AG09309 (cell line): Measurements from ENCODE around the gene BLMH.
A peak's percentile ranks its signal among the peaks of the same experiment; 100 is the strongest.
"Not testable (repeated sequence)": the region's sequence is repeated elsewhere in the genome, so short reads cannot be mapped to it uniquely, and the experiment has no call there.

ENCODE experiments used
- DNase-seq: peaks from one replicate; pipeline ENCODE4 v3.0.0-alpha.2; 2010; ENCODE audit warnings: low read depth
- H3K4me3 ChIP-seq: 2 replicates; pipeline ENCODE4 v1.5.1; 2011; ENCODE audit warnings: mild to moderate bottlenecking, low read depth, low read length, moderate library complexity; ENCODE audit not compliant: control insufficient read depth
- TF ChIP-seq, protein P1 (sequence below): IDR thresholded peaks from 2 replicates; pipeline ENCODE4 v1.5.1; 2011; ENCODE audit warnings: mild to moderate bottlenecking, low read depth, low read length, inconsistent platforms; ENCODE audit not compliant: insufficient read depth, control insufficient read depth; ENCODE audit errors: missing control alignments

The BLMH gene

DNA sequence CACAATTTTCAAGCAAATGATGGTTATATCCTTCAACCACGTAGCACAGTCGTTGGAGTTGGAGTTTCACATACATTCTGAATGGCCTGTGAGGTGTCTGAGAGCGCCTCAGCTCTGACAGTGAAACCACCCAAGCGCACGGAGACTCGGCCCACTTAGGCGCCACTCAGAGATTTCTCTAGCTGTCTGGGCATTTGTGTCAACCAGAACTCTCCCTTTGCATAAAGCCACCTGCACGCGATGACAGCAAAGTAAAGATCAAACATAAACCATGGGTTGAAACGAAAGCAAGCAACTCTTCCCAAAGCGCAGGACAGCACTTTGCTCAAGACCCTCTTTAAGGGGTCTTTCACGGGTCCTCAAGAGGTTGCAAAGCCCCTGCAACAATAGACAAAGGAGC is 56.8 kb downstream of the BLMH start:
- DNase-seq = no peak
- no peak overlapping the region; the same call in 1 of the 2 replicates for H3K4me3 ChIP-seq
- TF ChIP-seq, protein P1, sequence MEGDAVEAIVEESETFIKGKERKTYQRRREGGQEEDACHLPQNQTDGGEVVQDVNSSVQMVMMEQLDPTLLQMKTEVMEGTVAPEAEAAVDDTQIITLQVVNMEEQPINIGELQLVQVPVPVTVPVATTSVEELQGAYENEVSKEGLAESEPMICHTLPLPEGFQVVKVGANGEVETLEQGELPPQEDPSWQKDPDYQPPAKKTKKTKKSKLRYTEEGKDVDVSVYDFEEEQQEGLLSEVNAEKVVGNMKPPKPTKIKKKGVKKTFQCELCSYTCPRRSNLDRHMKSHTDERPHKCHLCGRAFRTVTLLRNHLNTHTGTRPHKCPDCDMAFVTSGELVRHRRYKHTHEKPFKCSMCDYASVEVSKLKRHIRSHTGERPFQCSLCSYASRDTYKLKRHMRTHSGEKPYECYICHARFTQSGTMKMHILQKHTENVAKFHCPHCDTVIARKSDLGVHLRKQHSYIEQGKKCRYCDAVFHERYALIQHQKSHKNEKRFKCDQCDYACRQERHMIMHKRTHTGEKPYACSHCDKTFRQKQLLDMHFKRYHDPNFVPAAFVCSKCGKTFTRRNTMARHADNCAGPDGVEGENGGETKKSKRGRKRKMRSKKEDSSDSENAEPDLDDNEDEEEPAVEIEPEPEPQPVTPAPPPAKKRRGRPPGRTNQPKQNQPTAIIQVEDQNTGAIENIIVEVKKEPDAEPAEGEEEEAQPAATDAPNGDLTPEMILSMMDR = no peak

DNA sequence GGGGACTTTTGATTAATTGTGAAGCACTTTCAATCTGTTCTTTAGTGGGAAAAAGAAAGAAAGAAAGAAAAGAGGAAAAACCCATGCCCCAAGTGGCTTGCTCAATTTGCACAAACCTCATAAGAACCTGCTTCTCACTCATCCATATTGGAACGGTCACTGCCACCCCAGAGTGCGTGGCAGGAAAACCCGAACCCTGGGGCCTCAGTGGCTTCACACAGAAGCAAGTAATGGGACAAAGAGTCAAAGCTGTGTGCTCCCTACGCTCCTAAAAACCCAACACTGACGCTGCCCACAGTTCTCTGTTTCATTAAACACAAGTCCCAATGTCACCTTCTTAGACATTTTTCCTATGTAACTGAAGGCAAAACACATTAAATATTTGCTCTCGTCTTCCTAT is 57.4 kb downstream of the BLMH start:
- DNase-seq = no peak
- H3K4me3 ChIP-seq = no peak overlapping the region
- TF ChIP-seq, protein P1 = no peak

DNA sequence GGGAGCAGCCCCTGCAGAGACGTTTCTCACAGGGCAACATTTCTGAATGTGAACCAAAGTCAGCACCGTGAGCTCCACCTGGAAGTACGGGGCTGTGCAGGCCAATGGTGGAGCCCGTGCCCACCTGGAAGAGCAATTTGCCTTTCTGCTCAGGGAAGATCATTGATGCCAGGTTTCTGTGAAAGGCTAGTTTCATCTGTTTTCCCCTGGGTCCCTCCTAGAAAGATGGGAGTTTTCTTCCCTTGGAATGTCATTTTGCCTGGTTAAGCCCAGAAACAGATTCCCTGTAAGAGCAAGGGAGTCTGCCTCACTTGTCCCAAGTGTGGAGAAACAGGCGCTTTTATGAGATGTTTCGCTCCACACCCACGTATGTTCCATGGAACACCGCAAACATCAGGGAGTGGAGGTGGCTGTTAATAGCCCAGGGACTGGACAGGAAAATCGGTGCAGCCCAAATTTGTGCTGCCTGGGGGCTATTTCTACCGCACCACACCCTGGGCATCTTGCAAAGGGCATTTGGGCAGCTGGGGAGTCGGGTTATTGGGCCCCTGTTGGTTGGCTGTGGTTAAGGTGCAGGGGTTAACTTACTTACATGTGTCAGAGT is 58.8 kb downstream of the BLMH start:
- H3K4me3 ChIP-seq = no peak overlapping the region
- TF ChIP-seq, protein P1 = no peak
- no peak for DNase-seq

GRCh38 chr17:30232015-30232823 is 59.5 kb downstream of the BLMH start:
- H3K4me3 ChIP-seq = no peak overlapping the region
- TF ChIP-seq, protein P1 = no peak
- no peak for DNase-seq

- H3K4me3 ChIP-seq = no peak overlapping the region
- DNase-seq = no peak
- TF ChIP-seq, protein P1 = no peak
Measured at GRCh38 chr17:30230596-30231125, 61.1 kb downstream of the BLMH start.

- DNase-seq, H3K4me3 ChIP-seq: not testable (repeated sequence)
Measured at GRCh38 chr17:30230009-30230408, 61.7 kb downstream of the BLMH start.

GRCh38 chr17:30229012-30229411 is 62.7 kb downstream of the BLMH start:
- TF ChIP-seq, protein P1 = no peak
- peak; percentile 7 for DNase-seq
- no peak overlapping the region for H3K4me3 ChIP-seq
